Panc1 (cell line): ENCODE results near the gene SGCE. TPM values are rescaled to one million over a fixed set of nuclear protein-coding genes. Genes with fewer than 3 reads are reported as not detected.

Experiments used
- ATAC-seq: fragments of 200-7000 bp; cut with Tn5 transposase; 2 replicates; pipeline ENCODE4 v1.9.1; 2020; ENCODE audit warnings: mild to moderate bottlenecking, moderate library complexity
- BruUV-seq: library from RNA; stranded (reverse); fragments of 400-500 nt; replicated peaks from 2 replicates; lab custom pipeline; 2021; lab: Mats Ljungman, UMichigan
- CTCF ChIA-PET: fragments of 300-600 bp; sonication (Branson Sonifier 250); formaldehyde crosslinking; loops from one replicate; lab custom pipeline; 2022; ENCODE audit warnings: antibody characterized with exemption; lab: Charles Lee
- POLR2A ChIA-PET: fragments of 300-600 bp; sonication (Branson Sonifier 250); formaldehyde crosslinking; loops from one replicate; lab custom pipeline; 2022; ENCODE audit warnings: antibody characterized with exemption; lab: Charles Lee
- DNase-seq: peaks from one replicate; pipeline ENCODE4 v3.0.0-alpha.2; 2010; ENCODE audit warnings: low read depth, low spot score
- H3K27ac ChIP-seq: 2 replicates; pipeline ENCODE4 v1.5.1; 2011; ENCODE audit warnings: mild to moderate bottlenecking, low read length, inconsistent platforms
- H3K27me3 ChIP-seq: fragments of 200-500 bp; sonication (Bioruptor generic); 2 replicates; pipeline ENCODE4 v1.6.0; 2014; ENCODE audit warnings: low read length, inconsistent platforms; ENCODE audit not compliant: control insufficient read depth, insufficient read depth
- H3K36me3 ChIP-seq: fragments of 200-500 bp; sonication (Bioruptor generic); 2 replicates; pipeline ENCODE4 v1.5.1; 2014; ENCODE audit warnings: inconsistent platforms, mild to moderate bottlenecking, low read length, moderate library complexity; ENCODE audit not compliant: control insufficient read depth, insufficient read depth
- H3K4me1 ChIP-seq: 2 replicates; pipeline ENCODE4 v1.5.1; 2011; ENCODE audit warnings: inconsistent platforms, mild to moderate bottlenecking, low read length, moderate library complexity; ENCODE audit not compliant: control insufficient read depth, insufficient read depth
- H3K4me3 ChIP-seq, 2 experiments: 2 replicates each; pipeline ENCODE4 v1.5.1; 2011 to 2012; ENCODE audit warnings: low read depth in 2 of 2, low read length in 2 of 2, mild to moderate bottlenecking in 2 of 2, inconsistent platforms in 1 of 2, moderate library complexity in 1 of 2
- H3K9me3 ChIP-seq: fragments of 200-500 bp; sonication (Bioruptor generic); 2 replicates; pipeline ENCODE4 v1.5.1; 2014; ENCODE audit warnings: low read depth, mild to moderate bottlenecking, inconsistent platforms, low read length, moderate library complexity; ENCODE audit not compliant: control insufficient read depth, insufficient read depth
- POLR2AphosphoS5 ChIP-seq: IDR thresholded peaks from 2 replicates; pipeline ENCODE4 v1.6.1; 2012; ENCODE audit warnings: mild to moderate bottlenecking, low read depth, low read length, moderate library complexity
- REST ChIP-seq, 2 experiments: IDR thresholded peaks; 2 replicates each; pipeline ENCODE4 v1.6.1; 2011 to 2012; ENCODE audit warnings: low read depth in 2 of 2, control low read depth in 1 of 2, low read length in 1 of 2, mild to moderate bottlenecking in 1 of 2, moderate library complexity in 1 of 2; ENCODE audit not compliant: insufficient read depth in 1 of 2
- SIN3A ChIP-seq: IDR thresholded peaks from 2 replicates; pipeline ENCODE4 v1.6.1; 2012; ENCODE audit warnings: low read depth, mild to moderate bottlenecking, low read length, moderate library complexity, borderline replicate concordance; ENCODE audit not compliant: insufficient read depth
- TCF7L2 ChIP-seq: IDR thresholded peaks from 2 replicates; pipeline ENCODE4 v1.6.1; 2011; ENCODE audit warnings: mild to moderate bottlenecking, low read depth, low read length, inconsistent platforms
- in situ Hi-C: cut with HindIII; loops from 2 replicates; pipeline ENCODE4 v1.10.0; 2016; ENCODE audit warnings: low sequenced_read_pairs, low pct_unique_long_range_greater_than_20kb
- intact Hi-C: fragments of 100-400 bp; cut with micrococcal nuclease; formaldehyde crosslinking; loops from one replicate; pipeline ENCODE4 v1.10.0; 2022; ENCODE audit not compliant: unreplicated experiment
- total RNA-seq: library from RNA; stranded (reverse); gene quantifications from one replicate; pipeline ENCODE4 v1.2.1, GENCODE V29; 2021; ENCODE audit not compliant: unreplicated experiment
- TF ChIP-seq, protein P1 (sequence below): fragments of 450-650 bp; IDR thresholded peaks from 2 replicates; pipeline ENCODE4 v1.5.1; 2017; ENCODE audit warnings: mild to moderate bottlenecking

Gene SGCE
- total RNA-seq, 1 experiment from 2014 or later, result 32.0 TPM

DNA sequence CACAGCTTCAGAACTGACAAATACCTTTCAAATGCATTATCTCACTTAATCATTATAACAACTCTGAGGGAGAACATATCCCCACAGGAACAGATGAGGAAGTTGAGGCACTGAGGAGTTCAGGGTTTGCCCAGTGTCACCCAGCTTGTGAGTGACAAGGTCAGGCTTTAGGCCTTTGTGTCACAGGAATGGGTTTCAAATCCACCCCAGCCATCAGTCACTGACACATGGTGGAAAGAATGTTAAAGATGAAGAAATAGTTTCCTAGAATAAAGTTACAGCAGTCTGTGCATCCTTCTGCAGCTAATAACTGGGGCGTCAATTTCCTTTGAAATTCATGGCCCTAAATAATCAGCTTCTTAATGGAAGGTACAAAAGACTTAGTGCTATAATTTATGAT is 37.8 kb downstream of the SGCE start:
- intact Hi-C loops (no loop called here), in situ Hi-C loops (no loop called here)
- ChIA-PET CTCF (no interaction called here), POLR2A (interaction anchor here (0.5 kb wide), 1 partner anchor 12 kb away, joined by 4 read pairs; no protein-coding TSS in a partner anchor)
- no peak for ATAC-seq
- H3K36me3 ChIP-seq, result no peaks in the 10 kb centered on the region; the same call in 1 of the 2 replicates
- H3K4me3 ChIP-seq, result no peak overlapping the region
- no peaks in the 10 kb centered on the region for H3K27me3 ChIP-seq
- DNase-seq, result no peak
- peaks cover 4% of the 10 kb centered on the region; the same call in 1 of the 2 replicates for H3K4me1 ChIP-seq
- H3K9me3 ChIP-seq, result no peaks in the 10 kb centered on the region
- no peak for TF ChIP-seq TCF7L2
- TF ChIP-seq, protein P1, sequence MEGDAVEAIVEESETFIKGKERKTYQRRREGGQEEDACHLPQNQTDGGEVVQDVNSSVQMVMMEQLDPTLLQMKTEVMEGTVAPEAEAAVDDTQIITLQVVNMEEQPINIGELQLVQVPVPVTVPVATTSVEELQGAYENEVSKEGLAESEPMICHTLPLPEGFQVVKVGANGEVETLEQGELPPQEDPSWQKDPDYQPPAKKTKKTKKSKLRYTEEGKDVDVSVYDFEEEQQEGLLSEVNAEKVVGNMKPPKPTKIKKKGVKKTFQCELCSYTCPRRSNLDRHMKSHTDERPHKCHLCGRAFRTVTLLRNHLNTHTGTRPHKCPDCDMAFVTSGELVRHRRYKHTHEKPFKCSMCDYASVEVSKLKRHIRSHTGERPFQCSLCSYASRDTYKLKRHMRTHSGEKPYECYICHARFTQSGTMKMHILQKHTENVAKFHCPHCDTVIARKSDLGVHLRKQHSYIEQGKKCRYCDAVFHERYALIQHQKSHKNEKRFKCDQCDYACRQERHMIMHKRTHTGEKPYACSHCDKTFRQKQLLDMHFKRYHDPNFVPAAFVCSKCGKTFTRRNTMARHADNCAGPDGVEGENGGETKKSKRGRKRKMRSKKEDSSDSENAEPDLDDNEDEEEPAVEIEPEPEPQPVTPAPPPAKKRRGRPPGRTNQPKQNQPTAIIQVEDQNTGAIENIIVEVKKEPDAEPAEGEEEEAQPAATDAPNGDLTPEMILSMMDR, result no peak
- TF ChIP-seq POLR2AphosphoS5, result no peak
- no peak for TF ChIP-seq SIN3A
- TF ChIP-seq REST (IDR thresholded peaks at IDR 0.05; ENCODE audit: insufficient read depth in 1 of 2, low read depth in 2 of 2, low read length in 1 of 2), result no peak
- H3K27ac ChIP-seq, result no peak overlapping the region
- no TSS peak for BruUV-seq

DNA sequence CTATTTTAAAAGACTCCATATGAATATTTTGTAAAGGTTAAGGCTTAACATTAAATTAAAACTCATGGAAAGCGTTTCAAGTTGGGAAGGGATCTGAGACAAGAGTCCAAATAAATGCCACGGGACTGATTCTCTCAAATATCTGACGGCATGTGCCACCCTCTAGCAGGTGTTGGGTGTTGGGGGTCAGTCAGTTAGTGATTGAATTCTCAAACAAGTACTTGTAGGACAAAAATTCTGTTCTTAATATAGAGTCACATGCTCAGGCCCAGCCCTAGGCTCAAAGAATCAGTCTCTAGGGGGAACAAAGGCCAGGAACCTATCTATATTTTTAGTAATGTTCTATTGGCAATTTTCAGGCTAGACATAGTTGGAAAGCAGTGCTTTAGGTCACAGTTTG is 39.1 kb downstream of the SGCE start:
- Histone ChIP-seq H3K27ac (no peak overlapping the region), H3K4me1 (peaks cover 4% of the 10 kb centered on the region; the same call in 1 of the 2 replicates), H3K36me3 (no peaks in the 10 kb centered on the region; the same call in 1 of the 2 replicates), H3K27me3 (no peaks in the 10 kb centered on the region), H3K4me3 (no peak overlapping the region), H3K9me3 (no peaks in the 10 kb centered on the region)
- intact Hi-C loops, result no loop called here
- POLR2A ChIA-PET, result no interaction called here
- no TSS peak for BruUV-seq
- in situ Hi-C loops, result no loop called here
- ATAC-seq (no peak), DNase-seq (no peak)
- no peak for TF ChIP-seq POLR2AphosphoS5
- TF ChIP-seq TCF7L2, result no peak
- no peak for TF ChIP-seq SIN3A
- TF ChIP-seq REST (IDR thresholded peaks at IDR 0.05; ENCODE audit: insufficient read depth in 1 of 2, low read depth in 2 of 2, low read length in 1 of 2), result no peak
- TF ChIP-seq, protein P1, result no peak
- CTCF ChIA-PET, result no interaction called here
